Transverse colon (tissue), 4 donors: ENCODE results near the gene HSF5.

Experiments
- EP300 ChIP-seq: sonication (generic); formaldehyde crosslinking; IDR thresholded peaks from one replicate; pipeline ENCODE4 v1.6.1; 2017; ENCODE audit warnings: antibody characterized with exemption, low read depth
- POLR2A ChIP-seq: fragments of 450-650 bp; IDR thresholded peaks from one replicate; pipeline ENCODE4 v1.6.1; 2016; ENCODE audit warnings: antibody characterized with exemption, mild to moderate bottlenecking, moderate library complexity
- POLR2AphosphoS5 ChIP-seq, 3 donors: sonication (generic); formaldehyde crosslinking; IDR thresholded peaks; one replicate each; pipeline ENCODE4 v1.6.1; 2016; ENCODE audit warnings: antibody characterized with exemption in 3 of 3
- TF ChIP-seq, protein P1 (sequence below), 5 experiments: fragments of 200-600 bp in 3 of 5; fragments of 450-650 bp in 2 of 5; sonication (generic) in 3 of 5; IDR thresholded peaks; 1 replicate in 2 of 5; 2 replicates in 3 of 5; pipeline ENCODE4 v1.5.1; 2016 to 2017; ENCODE audit warnings: antibody characterized with exemption in 5 of 5, inconsistent platforms in 3 of 5, mild to moderate bottlenecking in 2 of 5, moderate library complexity in 1 of 5

DNA sequence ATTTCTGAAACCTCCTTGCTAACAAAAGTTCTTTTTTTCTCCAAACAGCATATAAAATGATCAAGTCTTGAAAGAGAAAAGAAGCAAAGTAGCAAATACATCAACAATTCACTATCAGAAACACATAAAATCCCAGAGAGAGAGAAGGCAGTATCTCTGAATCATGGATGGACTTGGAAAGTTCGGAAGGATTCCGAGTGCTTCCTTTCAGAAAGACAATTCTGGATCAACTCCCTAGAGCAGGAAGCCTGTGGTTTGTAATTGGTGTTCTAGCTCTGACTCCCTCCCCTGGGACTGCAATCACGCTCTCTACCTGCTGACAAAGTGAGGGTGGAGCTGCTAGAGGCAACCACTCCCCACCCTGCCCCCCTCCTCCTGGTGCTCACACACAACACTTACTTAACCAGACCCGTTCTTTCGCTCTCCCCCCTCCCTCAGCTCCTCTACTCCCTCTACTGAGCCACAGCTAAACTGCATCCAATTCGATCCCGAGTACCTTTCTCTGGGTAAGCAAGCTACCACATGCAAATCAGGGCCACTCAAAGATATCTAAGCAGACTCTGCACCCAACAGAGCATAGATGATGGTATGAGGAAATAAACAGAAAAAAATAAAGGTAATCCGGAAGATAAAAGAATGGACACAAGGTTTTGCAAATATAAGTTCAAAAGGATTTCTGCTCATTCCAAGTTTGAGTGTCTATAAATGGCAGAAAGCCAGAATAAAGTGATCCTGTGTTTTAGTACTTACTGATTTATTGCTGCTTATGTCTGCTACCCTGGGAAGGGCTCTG is 70.7 kb downstream of the HSF5 start, which contains the start of gene RNF43:
- TF ChIP-seq, protein P1, sequence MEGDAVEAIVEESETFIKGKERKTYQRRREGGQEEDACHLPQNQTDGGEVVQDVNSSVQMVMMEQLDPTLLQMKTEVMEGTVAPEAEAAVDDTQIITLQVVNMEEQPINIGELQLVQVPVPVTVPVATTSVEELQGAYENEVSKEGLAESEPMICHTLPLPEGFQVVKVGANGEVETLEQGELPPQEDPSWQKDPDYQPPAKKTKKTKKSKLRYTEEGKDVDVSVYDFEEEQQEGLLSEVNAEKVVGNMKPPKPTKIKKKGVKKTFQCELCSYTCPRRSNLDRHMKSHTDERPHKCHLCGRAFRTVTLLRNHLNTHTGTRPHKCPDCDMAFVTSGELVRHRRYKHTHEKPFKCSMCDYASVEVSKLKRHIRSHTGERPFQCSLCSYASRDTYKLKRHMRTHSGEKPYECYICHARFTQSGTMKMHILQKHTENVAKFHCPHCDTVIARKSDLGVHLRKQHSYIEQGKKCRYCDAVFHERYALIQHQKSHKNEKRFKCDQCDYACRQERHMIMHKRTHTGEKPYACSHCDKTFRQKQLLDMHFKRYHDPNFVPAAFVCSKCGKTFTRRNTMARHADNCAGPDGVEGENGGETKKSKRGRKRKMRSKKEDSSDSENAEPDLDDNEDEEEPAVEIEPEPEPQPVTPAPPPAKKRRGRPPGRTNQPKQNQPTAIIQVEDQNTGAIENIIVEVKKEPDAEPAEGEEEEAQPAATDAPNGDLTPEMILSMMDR (IDR thresholded peaks at IDR 0.05): peak; percentile 66 to 98 (median 75)
- TF ChIP-seq POLR2AphosphoS5 (IDR thresholded peaks at IDR 0.05) (peak; percentile 95 to 99 (median 98)), POLR2A (peak; percentile 97), EP300 (no peak)
